NCI-H69 (cell line): ENCODE data around the gene TCF15.
A peak's percentile ranks its signal among the peaks of the same experiment; 100 is the strongest.

ENCODE experiments used
- DNase-seq: peaks from one replicate; lab custom pipeline; 2025; lab: John Stamatoyannopoulos, UW

The TCF15 gene

GRCh38 chr20:610130-611046 is at the start of gene TCF15:
TSS of gene TCF15 (minus strand) at chr20:610309. CDS start at chr20:610237, 72 bp downstream.
- peak; percentile 54 for DNase-seq

GRCh38 chr20:658731-659291 is 48.7 kb upstream of the TCF15 start:
- DNase-seq = no peak

GRCh38 chr20:658202-658601 is 48.1 kb upstream of the TCF15 start:
- DNase-seq = no peak

GRCh38 chr20:655726-656624 is 45.9 kb upstream of the TCF15 start:
- DNase-seq = no peak

- no peak for DNase-seq
Observed at GRCh38 chr20:654417-654750, 44.3 kb upstream of the TCF15 start.

GRCh38 chr20:653590-654416 is 43.7 kb upstream of the TCF15 start:
- no peak for DNase-seq

- peak; percentile 86 for DNase-seq
Observed at GRCh38 chr20:653110-653589, 43.0 kb upstream of the TCF15 start, which contains the start of gene SRXN1. TSS of gene SRXN1 (minus strand) at chr20:653200. CDS start at chr20:653185, 15 bp downstream.

- DNase-seq = no peak
Observed at GRCh38 chr20:652615-653109, 42.6 kb upstream of the TCF15 start.

GRCh38 chr20:651713-652614 is 41.9 kb upstream of the TCF15 start:
- no peak for DNase-seq

- DNase-seq = no peak
Observed at GRCh38 chr20:650954-651353, 40.8 kb upstream of the TCF15 start.

GRCh38 chr20:650281-650680 is 40.2 kb upstream of the TCF15 start:
- no peak for DNase-seq

GRCh38 chr20:647479-648019 is 37.4 kb upstream of the TCF15 start:
- no peak for DNase-seq

GRCh38 chr20:646868-647233 is 36.7 kb upstream of the TCF15 start:
- DNase-seq = no peak

- DNase-seq = no peak
Observed at GRCh38 chr20:646107-646867, 36.2 kb upstream of the TCF15 start.

GRCh38 chr20:645318-646106 is 35.4 kb upstream of the TCF15 start:
- DNase-seq = peak; percentile 72

- no peak for DNase-seq
Observed at GRCh38 chr20:644692-645317, 34.7 kb upstream of the TCF15 start.

GRCh38 chr20:642398-643174 is 32.5 kb upstream of the TCF15 start:
- peak; percentile 27 for DNase-seq
